ENCODE measurements around the gene METTL1.

Gene METTL1

DNA sequence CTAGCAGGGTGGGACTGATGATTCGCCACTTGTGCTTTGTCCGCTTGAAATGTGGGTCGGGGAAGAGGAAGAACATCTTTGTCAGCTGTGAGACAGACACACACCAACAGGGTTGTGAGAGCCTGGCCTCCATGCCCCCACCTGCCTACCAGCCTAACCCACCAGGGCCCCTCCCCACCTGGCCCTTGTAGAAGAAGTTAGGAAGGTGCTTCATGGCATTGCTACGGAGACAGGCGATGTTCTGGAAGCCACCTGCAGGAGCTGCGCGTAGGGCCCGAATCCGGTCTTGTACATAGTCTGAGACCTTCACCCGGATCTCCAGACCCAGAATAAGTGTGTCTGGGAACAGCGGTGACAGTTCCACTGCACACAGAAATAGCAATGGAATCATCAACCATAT, 2.3 kb downstream of the METTL1 start:
- DNase-seq: no peak

DNA sequence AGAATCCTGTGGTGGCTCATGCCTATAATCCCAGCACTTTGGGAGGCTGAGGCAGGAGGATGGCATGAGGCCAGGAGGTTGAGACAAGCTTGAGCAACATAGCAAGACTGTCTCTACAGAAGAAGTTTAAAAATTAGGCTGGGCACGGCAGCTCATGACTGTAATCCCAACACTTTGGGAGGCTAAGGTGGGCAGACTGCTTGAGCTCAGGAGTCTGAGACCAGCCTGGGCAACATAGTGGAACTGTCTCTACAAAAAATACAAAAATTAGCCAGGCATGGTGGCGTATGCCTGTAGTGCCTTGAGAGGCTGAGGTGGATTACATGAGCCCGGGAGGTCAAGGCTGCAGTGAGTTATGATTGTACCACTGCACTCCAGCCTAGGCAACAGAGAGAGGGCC, 4.0 kb downstream of the METTL1 start:
- no peak for DNase-seq

DNA sequence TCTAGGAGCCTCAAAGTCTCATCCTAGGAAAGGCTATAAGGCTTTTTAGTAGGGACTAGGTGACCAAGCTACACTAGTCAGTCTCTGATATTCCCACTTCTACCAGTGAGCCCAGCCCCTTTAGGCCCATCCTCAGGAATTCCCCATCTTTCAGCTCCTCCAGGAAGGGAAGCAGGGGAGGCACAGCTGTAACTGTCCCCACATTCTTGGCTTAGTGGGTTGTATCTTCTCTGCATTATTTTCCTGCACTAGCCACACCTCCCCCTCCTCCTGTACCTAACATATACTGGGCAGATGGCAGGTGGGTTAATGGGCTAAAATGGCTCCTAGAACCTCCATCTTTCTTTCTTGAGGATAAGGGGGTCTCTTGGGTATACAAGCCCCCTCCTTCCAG, 4.6 kb downstream of the METTL1 start:
- no peak for DNase-seq

DNA sequence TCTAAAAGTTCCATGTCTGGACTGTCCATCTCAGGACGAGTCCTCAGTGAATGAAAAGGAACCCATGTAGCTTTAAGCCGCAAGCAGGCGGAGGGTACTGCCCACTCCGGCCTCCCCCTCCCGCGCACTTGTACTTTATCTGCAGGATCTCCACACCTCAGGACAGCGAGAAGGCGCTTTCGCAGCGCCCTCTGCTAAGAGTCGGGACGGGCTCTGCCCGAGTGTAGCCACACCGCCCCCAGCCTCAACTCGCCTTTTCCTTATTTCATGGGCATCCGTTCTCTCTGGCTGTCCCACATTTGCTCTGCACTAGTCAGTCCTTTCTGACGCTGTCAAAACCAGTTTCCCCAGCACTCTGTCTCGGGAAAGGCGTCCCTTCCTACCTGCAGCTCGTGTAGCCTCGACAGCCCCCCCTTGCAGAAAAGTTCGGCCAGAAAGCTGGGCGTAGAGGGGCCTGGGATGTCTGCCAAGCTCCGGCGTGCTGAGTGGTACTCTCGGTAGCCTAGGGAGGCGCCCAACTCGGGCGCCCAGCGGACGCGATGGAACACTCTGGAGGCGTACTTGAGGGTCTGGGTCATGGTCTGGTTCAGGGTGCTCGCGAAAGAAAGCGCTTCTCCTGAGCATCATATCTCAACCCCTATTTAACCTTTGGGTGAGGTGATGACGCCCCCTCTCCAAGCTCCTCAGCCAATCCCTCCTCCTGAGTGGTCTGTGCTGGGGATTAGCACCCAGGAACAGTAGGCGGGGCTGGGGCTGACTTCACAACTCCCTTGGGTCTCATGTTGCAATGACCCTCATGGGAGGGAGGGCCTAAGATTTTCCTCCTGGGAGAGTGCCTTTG, 5.2 kb downstream of the METTL1 start, which contains the start of gene CYP27B1:
Gene CYP27B1 (minus strand): TSS at position 615 of the 841 bp plus-strand sequence. CDS start 37 bp downstream, at position 578.
- DNase-seq: peak in 1 of 51 donors; percentile 7

DNA sequence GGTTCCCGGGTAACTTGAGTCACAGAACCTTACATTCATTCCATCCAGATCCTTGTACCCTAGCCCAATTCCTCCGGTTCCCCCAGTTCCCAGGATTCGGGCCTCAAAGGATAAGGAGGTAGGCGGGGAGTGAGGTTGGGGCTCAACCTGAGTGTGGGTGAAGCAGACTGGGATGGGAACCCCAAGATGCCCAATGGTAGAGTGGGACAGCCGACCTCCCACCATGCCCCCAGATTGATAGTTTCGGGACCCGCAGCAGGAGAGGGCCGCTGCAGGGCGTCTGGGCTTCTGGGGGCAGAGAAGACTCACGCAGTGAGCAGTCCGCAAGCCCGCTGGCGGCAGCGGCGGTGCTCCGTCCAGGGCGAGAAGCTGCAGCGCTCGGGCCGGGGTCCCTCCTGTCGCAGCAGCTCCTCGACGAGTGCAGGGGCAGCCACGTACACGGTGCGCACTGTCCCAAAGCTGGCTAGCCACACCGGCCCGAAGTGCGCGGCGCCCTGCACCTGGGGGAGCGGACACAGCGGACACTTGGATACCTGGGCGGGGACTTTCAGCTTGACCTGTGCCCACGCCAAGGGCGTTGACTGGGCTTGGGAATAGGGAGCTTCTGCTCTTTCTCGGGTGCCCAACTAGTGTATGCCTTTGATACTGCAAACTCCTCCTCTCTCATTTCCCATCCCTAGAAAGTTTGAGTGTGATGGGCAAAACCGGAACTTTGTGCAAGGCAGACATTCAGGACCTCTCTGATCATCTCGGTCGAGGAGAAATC, 6.0 kb downstream of the METTL1 start:
- DNase-seq: no peak

DNA sequence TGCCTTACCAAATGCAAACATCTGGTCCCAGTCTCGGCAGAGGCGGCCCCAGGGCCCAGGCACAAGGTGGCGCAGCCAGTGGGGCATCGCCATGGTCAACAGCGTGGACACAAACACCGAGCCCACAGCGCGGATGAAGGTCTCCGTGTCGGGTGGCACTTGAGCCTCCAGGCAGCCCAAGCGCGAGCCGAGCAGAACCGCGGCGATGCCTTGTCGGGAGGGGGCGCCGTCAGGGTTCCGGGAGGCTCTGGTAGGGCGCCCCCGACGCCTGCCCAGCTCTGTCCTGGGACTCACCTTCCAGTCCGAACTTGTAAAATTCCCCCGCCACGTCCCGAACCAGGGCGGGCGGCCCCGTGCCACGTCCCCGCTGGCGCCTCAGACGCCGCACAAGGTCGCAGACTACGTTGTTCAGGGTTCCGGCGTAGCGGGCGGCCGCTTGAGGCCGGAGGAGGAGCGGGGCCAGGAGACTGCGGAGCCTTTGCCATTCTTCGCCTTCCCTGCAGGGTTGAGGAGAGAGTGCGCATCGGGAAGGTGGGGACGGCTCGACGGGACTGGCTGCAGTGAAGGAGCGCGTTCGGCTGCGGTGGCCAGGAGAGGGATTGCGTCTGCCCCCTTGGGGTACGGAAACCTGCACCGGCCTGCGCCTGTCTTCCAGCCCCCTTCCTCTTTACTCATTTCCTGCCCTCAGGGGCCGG, 6.8 kb downstream of the METTL1 start:
- no peak for DNase-seq

DNA sequence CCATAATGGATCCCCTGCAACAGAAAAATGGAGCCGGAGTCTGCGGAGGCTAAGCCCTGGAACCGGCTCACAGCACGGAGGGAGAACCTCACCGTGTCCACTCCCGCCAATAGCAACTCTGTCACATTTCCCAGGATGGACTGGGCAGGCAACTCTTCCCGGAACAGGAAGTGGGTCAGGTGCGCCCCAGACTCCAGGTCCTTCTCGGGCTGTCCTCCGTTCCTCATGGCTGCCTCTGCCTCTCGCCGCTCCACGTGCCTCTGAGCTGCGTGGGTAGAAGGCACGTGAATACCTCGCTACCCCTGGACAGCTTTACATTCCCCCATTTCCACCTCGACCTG, 7.3 kb downstream of the METTL1 start:
- DNase-seq: no peak

DNA sequence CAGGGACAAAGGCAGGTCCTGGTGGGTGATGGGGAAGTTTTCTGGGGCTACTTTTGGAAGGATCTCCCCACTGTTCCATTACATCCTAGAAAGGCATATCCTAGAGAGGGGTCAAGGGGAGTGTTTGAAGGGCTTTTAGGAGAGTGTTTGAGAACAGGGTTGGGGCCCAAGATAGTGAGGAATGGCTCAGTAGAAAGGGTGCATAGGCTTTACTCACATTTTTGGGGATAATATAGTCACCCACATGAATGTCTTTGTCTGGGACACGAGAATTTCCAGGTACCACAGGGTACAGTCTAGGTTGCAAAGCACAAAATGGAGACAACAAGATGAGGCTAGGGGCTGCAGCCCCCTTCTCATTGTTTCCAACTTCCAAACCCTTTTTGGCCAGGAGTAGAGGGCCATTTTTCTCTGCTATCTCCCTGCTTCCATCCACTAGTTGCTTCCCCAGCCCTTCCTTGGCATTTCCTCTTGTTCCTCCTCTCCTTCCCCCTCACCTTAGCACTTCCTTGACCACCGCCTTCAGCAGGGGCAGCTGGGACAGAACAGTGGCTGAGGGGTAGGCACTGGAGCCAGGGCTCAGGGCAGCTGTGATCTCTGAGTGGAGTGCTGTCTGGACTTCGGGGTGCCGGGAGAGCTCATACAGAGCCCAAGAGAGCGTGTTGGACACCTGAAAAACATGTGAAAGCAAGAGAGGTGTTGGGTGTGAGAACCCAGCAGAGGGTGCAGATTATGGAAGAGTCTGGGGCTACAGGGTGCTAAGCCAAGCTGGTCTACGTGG, 7.8 kb downstream of the METTL1 start:
- DNase-seq: no peak

DNA sequence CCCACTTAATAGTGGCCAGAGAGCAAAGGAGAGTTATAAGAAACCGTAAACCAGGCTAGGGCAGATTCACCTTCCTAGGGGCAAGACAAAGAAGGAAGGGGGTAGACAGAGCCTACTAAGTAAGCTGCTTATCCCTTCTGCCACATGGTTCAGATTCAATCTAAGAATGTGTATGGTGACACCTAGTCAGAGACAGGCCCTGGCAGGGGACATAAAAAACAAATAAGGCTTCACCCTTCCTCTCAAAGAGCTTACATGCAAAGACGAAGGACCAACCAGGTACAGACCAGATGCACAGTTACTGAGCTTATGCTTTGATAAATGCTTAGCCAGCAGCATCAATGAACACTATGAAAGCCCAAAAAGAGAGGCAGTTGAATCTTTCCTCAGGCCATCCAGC, 9.4 kb downstream of the METTL1 start:
- no peak for DNase-seq

DNA sequence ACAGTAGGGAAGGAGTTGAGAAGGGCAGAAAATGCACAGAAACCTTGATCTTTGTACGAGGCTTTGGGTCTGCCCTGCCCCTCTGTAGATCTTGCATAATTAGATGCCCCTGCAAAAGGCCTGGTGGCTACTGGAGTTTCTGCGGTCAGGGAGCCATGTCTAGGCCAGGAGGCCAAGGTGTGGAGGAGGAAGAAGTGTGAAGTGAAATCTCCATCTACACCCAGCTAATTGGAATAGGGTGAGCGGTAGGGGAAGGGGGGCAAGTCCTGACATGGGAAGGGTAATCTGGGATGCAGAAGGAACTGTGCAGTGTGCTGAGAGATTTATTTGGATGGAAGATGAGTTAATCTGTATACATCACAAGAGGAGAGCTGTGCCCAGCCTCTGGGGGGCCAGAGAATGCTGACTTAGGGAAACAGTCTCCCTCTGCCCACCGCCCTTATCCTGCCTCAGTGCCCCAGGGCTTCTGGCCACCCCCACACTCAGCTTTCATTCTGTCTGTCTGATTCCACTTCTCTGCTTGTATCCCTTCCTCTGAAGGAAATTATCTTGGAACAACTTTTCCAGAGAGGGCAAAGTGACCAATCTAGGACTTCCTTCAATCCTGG, 10.4 kb downstream of the METTL1 start:
- DNase-seq: no peak

DNA sequence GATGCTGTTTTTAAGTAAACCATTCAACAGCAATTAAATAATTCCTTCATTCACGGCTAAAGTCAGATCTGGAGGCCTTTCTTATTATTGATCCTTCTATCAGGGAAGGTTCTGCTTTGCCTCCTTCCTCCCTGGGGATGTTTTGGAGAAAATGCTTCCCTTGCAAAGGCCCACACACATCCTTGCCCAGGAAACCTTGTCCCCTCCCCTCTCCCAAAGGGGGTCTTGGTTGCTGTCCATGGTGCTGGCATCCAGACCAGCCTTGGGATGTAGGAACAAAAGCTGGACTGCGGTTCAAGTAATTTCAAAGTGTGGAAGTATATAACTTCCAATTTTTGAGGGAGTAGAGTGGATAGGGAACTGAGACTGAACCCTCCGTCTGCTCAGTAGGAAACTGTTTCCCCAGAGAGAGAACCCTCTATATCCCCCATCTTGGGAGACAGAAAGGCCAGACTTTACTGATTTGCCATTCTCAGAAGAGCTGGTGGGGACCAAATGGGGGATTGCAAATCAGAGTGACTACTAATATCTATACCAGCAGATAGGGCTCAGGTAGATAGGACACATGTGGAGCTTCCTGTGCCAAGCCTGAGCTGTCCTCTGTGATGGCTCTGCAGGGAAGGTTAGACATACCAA, 11.4 kb downstream of the METTL1 start:
- no peak for DNase-seq

DNA sequence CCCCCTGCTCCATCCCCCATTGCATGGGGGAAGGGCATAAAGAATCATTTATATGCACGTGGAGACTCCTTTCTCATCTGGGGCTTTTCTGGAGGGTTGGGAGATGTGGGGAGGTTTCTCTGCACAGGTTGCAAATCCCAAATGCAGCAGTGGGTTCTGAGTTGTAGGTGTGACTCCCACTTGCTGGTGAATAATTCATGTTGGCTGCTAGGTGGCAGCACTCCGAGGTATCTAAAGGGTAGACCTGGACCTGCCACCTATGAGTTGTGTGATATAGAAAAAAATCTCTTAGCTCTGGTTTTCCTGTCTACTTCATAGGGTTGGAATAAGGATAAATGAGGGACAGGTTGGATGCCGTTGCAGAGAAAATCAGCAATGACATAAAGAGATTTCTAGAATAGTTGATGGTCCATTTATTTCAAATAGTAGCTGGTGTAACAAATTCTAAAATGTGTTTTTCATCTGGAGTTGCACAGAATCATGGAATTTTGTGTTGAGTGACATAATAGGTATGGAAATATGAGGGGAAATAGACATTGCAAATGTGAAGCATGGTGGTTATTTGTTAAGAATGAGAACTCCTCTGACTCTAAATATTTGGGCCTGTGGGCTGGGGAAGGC, 12.4 kb downstream of the METTL1 start:
- DNase-seq: no peak

DNA sequence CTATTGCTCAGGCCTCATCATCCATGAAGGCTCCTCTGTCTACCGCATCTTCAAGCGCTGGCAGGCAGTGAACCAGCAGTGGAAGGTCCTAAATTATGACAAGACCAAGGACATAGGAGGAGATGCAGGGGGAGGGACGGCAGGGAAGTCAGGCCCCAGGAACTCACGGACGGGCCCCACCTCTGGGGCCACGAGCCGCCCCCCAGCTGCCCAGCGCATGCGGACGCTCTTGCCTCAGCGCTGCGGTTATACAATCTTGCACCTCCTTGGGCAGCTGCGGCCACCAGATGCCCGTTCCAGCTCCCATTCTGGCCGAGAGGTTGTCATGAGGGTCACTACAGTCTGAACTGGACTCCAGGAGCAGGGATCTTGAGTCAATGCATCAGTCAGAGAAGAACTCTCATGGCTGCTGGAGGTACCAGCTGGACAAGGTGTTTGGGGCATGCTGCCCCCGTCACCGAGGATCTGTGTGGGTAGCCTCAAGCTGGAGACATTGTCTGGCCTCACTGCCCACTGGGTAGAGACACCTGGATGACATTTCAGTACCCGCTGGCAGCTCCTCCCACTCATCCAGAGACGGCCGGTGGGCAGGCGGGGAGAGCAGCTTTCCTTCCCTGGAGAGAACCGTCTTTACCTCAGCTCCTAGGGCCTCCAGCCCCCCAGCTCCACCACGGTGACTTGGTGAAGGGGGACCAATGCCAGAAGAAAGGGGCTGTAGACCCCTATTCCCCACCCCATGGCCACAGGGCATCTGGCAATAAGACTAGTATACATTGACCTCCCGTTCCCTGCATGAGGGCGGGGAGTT, 13.1 kb downstream of the METTL1 start:
- DNase-seq: no peak

DNA sequence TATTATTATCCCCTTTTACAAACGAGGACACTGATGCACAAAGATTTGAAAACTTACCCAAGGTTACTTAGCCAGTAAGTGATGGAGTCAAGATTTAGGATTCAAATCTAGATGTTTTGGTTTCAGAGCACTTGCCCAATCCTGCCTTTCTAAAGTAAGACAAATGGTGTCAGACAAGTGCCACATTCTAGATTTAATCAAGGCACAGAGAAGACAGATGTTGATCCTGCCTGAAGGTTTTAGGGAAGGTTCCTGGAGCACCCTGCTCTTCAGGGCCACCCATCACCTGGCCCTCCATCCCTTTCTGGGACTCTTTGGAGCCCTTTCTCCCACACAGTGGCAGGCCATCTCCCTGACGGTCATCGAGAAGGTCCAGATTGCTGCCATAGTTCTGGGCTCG, 14.1 kb downstream of the METTL1 start:
- DNase-seq: no peak

DNA sequence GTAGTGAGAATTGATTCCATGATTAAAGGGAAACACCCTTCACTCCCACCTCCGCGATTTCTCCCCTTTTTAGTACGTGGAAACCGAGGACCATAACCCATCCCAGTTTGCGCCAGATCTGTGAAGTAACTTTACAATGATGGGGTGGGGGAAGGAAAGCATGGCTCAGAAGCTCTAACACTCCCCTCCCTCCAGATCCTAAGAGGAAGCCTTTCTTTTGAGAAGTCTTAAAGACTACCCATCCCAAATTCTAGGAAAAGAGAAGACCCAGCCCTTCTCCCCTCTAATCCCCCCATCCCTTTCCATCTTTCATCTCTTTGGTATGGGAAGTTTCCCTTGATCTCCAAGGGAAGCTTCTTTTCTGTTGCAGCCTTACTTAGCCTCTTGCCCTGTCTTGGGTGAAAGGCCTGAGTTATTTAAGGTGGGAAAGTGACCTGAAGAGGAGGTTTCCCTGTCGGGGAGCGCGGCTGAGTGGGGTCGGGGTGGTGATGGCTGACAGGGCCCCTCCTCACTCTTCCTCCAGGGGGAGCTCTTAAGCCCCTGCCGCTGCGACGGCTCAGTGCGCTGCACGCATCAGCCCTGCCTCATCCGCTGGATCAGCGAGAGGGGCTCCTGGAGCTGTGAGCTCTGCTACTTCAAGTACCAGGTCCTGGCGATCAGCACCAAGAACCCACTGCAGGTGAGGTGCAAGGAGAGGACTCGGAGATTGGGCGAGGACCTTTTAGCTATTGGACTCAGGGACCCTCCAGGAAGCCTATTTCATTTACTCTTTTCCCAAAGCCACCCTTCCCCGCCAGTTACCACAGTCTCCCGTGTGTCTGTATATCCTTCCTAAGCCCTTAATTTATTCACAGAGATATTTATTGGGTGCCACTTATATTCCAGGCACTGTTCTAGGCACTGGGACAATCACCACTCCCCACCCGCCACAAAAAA, 15.2 kb downstream of the METTL1 start:
- DNase-seq: peak in 5 of 51 donors; percentile 12 to 23 (median 14)

DNA sequence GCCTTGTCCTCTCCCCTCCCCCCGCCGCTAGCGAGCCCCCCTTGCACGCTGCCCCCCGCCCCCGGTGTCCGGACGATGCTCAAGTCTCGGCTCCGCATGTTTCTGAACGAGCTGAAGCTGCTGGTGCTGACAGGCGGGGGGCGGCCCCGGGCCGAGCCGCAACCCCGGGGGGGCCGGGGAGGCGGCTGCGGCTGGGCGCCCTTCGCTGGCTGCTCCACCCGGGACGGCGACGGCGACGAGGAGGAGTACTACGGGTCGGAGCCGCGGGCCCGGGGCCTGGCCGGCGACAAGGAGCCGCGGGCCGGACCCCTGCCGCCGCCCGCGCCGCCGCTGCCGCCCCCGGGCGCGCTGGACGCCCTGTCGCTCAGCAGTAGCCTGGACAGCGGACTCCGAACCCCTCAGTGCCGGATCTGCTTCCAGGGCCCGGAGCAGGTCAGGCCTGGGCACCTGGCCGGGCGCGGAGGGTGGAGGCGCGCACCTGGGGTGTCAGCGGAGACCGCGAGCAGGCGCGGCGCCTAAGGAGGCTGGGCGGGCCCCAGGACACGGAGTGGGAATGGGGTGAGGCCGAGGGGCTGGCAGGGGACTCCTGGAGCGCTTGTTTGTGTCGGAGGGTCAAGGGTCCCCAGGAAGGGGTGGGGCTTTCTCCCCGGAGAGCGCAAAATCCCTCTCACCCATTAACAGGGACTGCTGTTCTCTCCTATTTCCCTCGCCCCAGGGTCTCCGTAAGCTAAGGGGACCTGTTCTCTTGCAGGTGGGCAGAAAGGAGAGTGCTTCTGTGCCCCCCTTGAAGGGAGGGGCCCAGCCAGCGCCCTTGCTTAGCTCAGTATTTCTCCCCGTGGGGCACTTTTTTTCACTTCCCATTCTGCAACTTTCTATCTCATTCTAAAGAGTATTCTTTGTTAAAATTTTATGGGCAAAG, 16.2 kb downstream of the METTL1 start:
- peak in 10 of 51 donors; percentile 2 to 40 (median 24) for DNase-seq

DNA sequence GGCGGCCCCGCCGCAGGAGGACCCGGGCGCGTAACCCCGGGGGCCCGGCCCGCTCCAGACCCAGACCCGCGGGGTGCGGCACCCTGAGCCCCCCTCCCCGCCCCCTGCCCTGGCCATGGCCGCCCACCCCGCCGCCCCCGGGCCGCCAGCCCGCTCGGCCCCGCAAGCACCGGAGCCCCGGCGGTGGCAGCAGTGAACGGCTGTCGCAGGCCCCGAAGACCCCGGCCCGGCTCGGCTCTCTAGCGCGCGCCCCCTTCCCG, 16.8 kb downstream of the METTL1 start:
- no peak for DNase-seq
